Measurements from ENCODE around the gene GPR37L1.

The GPR37L1 gene

DNA sequence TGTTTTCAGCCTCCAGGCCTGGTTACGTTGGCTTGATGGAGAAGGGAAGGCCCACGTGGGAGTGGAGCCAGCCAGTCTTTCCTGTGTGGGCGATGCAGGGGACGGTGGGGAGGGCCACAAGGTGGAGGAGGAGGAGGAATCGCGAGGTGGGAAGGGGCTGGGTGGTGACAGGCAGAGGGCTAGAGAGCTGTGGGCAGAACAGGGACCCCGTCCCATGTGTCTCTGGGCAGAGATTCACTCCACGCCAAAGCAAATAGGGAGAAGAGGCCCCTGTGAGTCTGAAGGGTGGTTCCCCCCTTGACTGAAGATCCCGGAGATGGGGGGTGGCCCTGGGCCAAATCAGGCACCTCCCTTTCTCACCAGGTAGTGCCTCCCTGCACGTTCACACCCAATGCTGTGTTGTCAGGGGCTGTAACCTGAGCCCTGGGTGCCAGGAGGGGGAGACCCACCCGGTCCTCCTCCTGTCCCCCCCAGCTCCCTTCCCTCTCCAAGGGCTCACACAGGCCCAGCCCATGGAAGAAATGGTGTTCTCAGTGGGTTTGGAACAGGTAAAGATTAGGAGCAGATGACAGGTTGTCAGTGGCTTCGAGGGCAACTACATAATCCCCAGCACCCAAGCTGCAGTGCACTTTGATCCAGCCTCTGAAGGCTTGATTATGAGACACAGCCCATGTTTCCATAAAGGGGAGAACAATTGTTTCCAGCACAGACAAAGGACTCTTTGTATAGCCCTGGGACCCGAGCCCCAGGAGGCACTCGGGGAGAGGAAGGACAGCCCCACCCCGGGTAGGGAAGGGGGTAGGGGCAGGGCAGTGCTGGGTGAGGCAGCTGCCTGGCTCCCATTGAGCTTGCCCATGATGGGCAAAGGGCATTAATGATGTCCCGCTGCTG lies 37.7 kb upstream of the GPR37L1 start:
- TF ChIP-seq, protein P1, sequence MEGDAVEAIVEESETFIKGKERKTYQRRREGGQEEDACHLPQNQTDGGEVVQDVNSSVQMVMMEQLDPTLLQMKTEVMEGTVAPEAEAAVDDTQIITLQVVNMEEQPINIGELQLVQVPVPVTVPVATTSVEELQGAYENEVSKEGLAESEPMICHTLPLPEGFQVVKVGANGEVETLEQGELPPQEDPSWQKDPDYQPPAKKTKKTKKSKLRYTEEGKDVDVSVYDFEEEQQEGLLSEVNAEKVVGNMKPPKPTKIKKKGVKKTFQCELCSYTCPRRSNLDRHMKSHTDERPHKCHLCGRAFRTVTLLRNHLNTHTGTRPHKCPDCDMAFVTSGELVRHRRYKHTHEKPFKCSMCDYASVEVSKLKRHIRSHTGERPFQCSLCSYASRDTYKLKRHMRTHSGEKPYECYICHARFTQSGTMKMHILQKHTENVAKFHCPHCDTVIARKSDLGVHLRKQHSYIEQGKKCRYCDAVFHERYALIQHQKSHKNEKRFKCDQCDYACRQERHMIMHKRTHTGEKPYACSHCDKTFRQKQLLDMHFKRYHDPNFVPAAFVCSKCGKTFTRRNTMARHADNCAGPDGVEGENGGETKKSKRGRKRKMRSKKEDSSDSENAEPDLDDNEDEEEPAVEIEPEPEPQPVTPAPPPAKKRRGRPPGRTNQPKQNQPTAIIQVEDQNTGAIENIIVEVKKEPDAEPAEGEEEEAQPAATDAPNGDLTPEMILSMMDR (IDR thresholded peaks at IDR 0.05) = no peak
- no peak for TF ChIP-seq ZFX (IDR thresholded peaks at IDR 0.05; ENCODE audit: borderline replicate concordance)
- H3K27ac ChIP-seq = peak overlapping the region; percentile 40

- H3K27ac ChIP-seq = peak overlapping the region; percentile 59
- no peak for TF ChIP-seq ZFX (IDR thresholded peaks at IDR 0.05; ENCODE audit: borderline replicate concordance)
- TF ChIP-seq, protein P1 (IDR thresholded peaks at IDR 0.05) = no peak
Observed at GRCh38 chr1:202085682-202086373, 36.9 kb upstream of the GPR37L1 start.

- peak overlapping the region; percentile 59 for H3K27ac ChIP-seq
Observed at GRCh38 chr1:202086579-202087350, 36.0 kb upstream of the GPR37L1 start.

DNA sequence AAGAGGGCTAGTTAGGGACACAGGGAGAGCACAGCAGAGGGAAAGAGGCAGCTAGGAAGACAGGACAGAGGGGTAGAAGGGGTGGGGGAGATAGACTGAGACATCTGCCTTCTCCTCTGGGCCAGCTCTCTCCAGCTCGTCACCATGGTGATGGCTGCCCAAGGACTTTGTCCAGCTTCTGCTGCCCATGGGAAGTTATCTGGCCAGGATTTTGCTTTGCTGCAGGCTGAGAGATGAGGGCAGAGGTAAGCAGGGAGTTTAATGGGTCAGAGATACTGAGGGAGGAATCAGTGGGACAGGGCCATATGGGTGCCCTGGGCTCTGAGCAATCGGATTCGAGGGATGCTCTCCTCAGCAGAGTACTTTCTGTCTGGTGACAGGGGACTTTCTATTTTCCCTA lies 34.5 kb upstream of the GPR37L1 start:
- no peak overlapping the region for H3K27ac ChIP-seq
- TF ChIP-seq, protein P1 (IDR thresholded peaks at IDR 0.05) = no peak
- no peak for TF ChIP-seq ZFX (IDR thresholded peaks at IDR 0.05; ENCODE audit: borderline replicate concordance)

More at GRCh38 chr1:202086579-202087350, 36.0 kb upstream of the GPR37L1 start:
- no peak for TF ChIP-seq ZFX (IDR thresholded peaks at IDR 0.05; ENCODE audit: borderline replicate concordance)
- TF ChIP-seq, protein P1 (IDR thresholded peaks at IDR 0.05) = no peak

DNA sequence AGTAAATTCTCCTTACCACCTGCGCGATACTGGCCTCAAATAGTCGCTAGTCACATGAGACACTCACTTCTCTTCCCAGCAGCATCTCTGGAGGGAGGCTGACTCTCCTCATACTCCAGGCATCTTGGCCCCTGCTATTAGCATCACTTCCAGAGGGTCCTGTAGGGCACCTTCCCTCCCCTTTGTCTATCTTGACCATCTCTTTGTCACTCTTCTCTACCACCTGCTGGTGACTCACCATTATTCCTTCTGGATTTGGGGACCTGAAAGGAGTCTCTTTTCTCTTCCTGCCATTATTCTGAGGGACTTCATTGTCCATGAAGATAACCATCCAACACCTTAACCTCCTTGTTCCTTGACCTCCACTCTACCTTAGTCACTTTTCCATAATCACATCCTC lies 31.7 kb upstream of the GPR37L1 start:
- no peak for TF ChIP-seq ZFX (IDR thresholded peaks at IDR 0.05; ENCODE audit: borderline replicate concordance)
- TF ChIP-seq, protein P1 (IDR thresholded peaks at IDR 0.05) = peak; percentile 24; the same call in 1 of the 2 replicates
- no peak overlapping the region for H3K27ac ChIP-seq

GRCh38 chr1:202093858-202094257 lies 28.9 kb upstream of the GPR37L1 start:
- no peak overlapping the region for H3K27ac ChIP-seq

More at GRCh38 chr1:202093858-202094257, 28.9 kb upstream of the GPR37L1 start:
- TF ChIP-seq, protein P1 (IDR thresholded peaks at IDR 0.05) = no peak
- TF ChIP-seq ZFX (IDR thresholded peaks at IDR 0.05; ENCODE audit: borderline replicate concordance) = no peak

Data from 22Rv1 (cell line).